Measurements from ENCODE around the gene FAM110C.
A peak's percentile ranks its signal among the peaks of the same experiment; 100 is the strongest.
"Not testable (repeated sequence)": the region's sequence is repeated elsewhere in the genome, so short reads cannot be mapped to it uniquely, and the experiment has no call there.

Gene FAM110C

DNA sequence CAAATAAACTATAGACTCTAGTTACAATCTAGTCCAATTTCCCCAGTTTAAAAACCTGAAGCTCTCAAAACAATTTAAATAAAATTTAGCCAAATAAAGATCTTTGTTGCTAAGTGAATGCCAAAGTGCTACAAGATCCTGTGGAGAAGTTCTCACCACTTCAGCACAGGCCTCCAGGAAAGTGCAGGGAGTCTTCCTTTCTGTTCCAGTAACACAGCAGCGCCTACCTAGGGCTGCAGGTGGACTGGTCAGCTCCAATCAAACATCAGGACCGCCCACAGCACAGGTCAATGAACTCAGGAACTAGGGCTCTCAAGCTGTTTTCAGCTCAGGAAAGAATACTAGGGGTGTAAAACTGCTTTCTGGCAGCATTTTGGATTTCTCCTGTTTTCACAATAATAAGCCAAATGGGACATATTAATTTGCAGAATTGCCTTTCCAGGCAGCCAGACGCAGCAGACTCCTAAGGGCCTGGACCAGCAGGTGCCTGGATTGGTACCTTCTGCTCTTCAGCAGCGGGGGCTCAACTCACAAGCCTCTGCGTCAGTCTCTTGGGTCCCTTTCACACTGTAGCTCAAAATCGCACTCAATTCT, 1.5 kb downstream of the FAM110C start:
- DNase-seq (ENCODE audit: low read depth) = no peak

DNA sequence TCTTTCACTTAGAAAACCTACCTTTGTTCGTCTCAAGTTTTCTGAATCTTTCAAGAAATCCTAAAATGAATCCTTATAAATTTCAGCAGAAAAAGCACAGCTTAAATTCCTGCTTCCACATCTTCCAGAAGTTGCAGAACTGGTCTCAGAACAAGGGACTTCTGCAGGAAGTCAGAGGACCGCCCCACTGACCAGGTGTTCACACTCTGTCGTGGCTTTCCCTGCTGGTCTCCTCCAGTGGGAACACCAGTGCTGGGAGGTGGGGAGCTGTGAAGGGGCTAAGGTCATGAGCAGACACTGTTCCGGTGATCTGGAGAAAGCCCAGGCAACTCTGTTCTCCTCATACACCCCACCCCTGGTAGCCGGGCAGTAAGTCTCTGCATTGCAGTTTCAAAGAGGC, 3.5 kb downstream of the FAM110C start:
- no peak for DNase-seq (ENCODE audit: low read depth)

DNA sequence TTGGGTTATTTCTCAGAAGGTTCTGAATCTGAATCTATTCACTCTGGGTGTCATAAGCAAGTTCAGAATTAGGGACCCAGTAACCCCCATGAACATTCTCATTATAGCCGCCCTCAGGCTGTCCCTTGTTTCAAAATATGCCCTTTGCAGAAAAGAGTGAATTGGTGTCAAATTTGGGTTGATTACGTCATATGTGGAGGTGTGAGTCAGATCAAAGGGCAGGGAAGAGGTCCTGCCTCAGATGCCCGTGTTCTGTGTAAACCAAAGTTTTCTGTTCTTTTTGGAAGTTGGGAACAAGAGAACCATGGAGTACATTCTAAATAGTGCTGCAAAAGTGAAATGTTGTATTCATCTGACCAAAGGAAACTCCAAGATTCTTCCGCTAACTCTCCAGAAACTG, 5.8 kb downstream of the FAM110C start:
- DNase-seq (ENCODE audit: low read depth) = no peak

DNA sequence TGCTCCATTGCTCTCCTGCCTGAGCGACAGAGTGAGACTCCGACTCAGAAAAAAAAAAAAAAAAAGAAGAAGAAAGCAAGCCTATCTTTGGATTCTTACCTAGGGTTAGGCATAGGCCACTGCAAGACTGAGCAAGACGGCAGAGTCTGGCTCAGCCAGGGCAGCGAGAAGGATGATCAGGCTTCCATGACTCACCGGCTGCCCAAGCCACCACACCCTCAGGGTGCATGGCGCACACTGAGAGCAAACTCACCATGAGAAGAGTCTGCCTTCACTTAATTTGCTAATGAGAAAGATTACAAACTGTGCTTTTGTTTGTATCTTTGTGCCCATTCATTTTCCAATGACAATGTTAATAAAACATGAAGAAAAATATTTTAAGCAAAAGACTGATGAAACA, 8.2 kb downstream of the FAM110C start:
- DNase-seq (ENCODE audit: low read depth) = no peak

DNA sequence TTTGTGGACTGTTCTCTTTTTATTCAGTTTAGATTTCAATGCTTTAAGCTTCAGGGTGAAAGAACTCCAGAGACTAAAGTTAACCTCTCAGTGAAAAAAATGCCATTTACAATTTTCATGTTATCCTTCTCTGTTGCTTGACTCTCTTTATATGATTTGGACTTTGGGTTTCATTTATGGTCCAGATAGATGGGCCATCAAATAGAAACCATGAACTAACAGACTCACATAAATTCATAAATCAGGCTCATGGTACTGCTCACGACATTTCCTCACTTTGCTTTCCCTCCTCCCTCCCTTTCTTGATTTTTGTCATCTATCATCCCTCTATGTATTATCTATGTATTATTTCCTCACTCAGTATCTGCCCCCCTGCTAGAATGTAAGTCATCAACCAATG, 10.0 kb downstream of the FAM110C start:
- no peak for DNase-seq (ENCODE audit: low read depth)

DNA sequence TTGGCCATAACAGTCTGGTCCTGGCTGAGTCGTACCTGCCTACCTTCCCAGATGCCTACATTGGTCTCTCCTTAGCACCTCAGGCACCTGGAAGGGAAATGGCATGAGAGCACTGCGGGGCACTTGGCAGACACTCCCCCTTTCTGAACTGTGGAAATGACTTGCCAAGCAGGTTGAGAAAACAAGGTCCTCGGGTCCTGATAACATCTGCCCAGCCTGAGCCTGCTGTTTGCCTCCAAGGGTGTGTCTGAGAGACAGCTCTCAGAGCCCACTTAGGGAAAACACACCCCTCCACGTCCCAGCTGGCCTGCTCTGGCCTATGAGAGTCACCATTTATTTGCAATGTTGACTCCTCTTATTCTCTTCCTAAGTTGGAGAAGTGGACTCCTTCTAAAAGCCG, 10.5 kb downstream of the FAM110C start:
- DNase-seq (ENCODE audit: low read depth) = no peak

DNA sequence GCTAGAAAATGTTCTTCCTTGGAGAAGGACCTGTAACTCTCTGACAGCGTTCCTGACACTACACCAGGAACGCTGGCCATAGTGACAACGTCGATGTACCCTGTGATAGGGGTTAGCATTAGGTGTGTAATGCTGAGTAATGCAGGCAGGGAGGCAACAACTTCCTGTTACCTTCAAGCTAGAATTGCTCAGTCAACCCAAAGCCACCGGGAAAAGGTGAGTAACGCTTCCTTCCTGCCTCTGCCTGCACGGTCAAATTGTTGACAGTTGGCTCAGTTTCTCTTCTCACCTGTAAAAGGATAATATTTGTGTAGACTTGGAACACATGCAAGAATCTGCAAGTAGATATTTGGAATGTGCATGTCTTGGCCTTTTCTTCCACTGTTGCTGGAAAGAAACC, 12.7 kb downstream of the FAM110C start:
- no peak for DNase-seq (ENCODE audit: low read depth)

DNA sequence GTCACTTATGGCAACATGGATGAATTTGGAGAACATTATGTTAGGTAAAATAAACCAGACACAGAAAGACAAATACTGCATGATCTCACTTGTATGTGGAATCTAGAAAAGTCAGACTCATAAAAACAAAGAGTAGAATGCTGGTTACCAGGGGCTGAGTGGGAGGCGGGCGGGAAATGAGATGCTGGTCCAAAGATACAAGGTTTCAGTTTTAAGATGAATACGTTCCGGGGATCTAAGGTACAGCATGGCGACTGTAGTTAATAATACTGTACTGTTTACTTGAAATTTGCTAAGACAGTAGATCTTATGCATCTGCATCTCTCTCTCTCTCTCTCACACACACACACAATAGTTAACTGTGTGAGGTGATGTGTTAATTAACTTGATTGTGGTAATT, 14.2 kb downstream of the FAM110C start:
- DNase-seq (ENCODE audit: low read depth) = no peak

DNA sequence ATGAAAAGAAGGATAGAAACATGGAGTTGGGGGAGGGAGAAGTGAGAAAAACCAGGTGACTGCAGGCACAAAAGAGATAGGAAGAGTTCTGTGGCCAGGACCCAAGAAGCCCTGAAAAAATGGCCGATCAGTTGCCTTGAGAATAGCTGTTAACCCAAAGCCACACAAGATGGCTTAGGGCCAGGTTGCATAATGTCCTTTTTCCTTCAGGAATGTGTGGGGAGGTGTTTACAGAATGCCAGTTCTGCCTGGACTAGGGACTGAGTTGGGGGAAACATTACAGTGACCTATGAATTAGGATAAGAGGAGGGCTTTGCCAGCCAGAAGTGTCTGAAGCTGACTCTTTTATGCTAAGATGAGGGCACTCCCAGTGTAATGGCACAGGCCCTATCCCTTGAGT, 17.1 kb downstream of the FAM110C start:
- no peak for DNase-seq (ENCODE audit: low read depth)

DNA sequence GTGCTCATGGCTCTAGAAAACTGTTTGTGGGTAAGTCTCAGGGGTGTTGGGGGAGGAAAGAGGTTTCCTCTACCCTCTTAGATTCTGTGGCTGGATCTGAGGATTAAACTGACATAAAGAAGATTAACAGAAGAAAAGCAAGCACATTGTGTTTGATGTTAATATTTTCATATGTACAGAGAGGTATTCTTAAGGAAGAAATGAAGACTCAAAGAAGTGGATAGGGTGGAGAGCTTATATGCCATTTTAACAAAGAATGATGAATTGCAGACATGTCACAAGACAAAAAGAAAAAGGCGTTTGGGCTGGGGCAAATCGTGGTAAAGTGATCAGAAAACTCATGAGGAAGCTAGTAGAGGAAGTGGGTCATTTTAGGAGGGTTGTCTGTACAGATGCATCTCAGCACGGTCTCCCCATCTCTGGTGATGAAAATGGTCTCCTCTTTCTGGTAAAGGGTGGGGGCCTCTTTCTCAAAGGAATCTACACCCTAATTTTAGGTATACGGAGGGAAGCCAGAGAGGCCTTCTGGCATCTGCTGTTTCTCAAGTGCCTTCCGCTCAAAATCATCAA, 17.8 kb downstream of the FAM110C start:
- DNase-seq (ENCODE audit: low read depth) = no peak

DNA sequence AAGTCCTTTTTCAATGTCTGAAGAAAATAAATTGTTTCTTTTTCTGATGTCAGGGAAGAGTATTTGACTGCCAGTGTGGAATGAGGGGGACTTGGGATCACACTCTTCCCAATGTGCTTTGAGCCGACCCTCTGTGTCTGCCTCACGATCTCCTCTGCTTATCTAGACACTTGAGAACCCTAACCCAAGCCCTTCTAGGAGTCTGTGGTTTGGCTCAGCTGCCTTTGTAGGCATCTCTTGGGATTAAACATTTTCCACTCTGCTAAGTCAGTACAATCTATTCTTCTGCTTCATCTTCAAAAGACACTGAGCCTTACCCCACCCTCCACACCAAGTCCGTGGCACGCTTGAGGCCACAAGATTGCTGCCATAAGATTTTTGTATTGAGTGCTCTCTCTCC, 19.4 kb downstream of the FAM110C start:
- DNase-seq (ENCODE audit: low read depth) = no peak

DNA sequence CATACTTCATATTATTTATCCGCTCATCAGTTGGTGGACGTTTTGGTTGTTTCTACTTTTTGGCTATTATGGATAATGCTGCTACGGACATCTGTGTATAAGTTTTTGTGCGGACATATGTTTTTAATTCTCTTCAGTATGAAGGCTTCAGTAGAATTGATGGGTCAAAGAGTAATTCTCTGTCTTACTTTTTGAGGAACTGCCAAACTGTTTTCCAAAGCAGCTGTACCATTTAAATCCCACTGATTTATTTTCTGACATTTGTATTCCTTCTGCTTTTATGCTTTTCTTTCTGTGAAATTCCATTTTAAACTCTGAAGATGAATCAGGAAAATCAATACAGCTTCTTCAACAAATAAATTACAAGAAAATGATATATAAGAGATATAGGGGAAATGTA, 20.8 kb downstream of the FAM110C start:
- DNase-seq (ENCODE audit: low read depth) = no peak

DNA sequence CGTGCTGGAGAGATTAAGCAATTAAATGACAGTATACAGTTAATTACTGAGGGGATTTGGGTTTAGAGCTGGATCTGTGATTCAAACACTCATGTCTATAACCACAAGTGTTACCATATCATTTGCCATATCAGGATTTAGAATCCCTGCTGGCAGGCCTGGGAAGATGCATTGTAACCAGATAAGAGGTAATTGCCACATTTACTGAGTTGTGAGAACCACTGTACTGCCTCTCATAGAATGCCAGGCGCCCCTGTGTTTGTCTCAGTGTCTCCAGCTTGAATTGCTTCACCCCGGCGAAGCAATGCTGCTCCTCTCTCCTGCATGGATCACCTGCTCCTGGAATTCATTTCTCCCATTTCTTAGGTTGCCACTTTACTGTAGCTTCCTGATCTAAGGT, 21.7 kb downstream of the FAM110C start:
- not testable (repeated sequence) for DNase-seq (ENCODE audit: low read depth)

DNA sequence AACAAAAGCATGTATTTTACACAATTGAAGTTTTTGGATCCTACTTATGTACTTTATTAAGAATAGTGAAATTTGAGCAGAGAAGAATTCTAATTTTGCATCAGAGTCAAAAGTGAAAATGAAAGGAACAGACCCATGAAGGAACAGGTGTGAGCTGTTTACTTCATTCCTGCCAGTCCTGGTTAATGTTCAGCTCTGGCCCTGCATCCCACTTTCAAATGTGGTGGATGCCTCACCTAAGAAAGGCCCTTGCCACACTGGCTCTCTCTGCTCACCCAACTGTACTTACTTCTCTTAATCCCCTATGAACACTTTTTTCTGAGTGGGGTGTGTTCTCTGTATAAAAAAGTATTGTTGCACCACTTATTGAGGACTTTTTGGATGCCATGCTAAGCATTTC, 22.2 kb downstream of the FAM110C start:
- DNase-seq (ENCODE audit: low read depth) = no peak

DNA sequence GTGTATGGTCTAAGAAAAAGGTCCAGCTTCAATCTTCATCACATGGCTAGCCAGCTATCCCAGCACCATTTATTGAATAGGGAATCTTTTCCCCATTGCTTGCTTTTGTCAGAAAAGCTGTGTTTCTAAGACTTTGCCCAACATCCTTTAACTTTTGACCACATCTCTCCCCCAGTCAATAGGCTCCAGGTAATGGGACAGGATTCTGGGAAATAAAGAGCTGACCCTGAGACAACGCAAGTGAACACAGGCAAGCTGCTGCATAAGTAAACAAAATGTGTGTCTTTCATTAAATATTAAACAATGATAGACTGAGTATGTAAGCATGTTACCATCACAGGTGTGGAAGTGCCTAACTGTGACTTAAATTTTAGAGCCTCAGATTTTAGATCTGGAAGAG, 23.0 kb downstream of the FAM110C start:
- no peak for DNase-seq (ENCODE audit: low read depth)

DNA sequence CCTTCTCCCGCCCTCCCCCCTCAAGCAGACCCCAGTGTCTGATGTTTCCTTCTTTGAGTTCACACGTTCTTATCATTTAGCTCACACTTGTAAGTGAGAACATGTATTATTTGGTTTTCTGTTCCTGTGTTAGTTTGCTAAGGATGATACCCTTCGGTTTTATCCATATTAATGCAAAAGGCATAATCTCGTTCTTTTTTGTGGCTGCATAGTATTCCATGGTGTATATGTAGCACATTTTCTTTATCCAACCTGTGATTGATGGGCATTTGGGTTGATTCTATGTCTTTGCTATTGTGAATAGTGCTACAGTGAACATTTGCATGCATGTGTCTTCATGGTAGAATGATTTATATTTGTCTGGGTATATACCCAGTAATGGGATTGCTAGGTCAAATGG, 24.1 kb downstream of the FAM110C start:
- not testable (repeated sequence) for DNase-seq (ENCODE audit: low read depth)

DNA sequence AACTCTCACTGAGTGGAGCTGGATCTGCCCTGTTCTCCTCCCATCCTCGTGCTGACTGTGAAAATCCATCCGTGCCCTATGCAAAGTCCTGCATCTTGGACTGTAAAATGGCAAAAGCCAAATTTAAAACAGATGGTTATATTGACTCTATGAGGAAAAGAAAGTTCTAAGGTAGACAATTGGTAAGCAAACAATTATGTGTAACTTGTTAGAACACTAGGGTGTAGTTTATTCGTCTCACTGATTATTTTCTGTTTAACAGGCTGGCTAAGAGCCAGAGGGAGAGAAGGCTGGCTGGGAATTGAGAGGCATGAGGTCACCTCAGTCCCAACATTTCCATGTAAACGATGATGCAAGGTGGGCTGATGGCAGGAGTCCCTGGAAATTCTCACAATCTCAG, 26.0 kb downstream of the FAM110C start:
- not testable (repeated sequence) for DNase-seq (ENCODE audit: low read depth)

DNA sequence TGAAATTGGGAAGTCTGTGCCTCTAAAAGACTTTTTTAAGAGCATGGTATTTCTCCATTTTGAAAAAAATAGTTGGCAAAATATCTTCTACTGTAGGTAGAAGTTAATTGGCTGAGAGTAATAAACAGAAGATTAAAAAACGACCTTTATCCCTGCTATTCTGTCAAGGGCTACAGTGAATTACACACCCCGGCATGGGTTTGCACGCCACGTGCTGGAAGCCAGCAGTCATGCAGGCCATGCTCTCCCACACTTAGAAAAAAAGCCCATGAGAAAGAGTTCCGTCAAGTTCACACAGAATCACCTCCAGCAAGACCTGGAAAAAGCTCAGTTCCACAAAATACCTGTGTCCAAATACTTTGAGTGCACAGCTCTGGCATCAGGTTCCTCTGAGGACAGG, 26.8 kb downstream of the FAM110C start:
- DNase-seq (ENCODE audit: low read depth) = no peak

DNA sequence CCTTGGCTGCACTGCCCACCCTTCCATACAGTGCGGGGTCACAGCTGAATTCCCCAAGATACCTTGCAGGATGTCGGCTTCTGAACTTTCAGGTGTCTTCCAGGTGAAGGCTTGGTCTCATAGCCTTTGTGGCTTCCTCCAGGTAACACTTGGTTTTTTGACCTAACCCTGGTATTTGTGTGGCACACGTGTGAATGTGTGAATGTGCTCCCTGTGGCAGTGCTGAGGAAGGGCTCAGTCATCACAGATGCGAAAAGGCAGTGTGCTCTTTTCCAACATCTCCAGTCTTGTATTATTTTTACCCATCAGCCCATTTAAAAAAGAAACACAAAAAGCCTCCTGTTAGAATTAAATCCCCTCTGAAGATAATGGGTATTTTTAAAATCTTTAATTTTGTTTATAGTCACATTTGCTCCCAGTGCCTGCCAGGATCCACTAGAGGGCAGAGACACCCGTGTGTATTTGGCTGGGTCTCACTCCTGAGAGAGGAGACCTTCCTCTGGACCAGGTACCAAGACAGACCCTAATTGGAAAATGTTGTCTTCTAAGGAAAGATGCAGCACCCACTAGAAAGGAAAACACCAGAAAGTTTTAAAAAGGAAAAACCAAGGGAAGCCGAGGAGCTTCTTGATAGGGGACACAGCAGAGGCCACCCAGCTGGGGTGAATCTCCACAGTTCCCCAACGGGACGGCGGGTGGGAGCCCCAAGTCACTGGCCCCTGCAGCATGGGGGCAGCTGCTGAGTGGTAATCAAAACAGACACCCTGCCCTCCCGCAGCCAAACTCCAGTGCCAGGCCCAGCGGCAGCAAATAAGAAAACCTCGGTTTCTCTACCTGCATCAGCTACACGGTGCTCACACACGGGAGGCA, 27.7 kb downstream of the FAM110C start:
- no peak for DNase-seq (ENCODE audit: low read depth)

DNA sequence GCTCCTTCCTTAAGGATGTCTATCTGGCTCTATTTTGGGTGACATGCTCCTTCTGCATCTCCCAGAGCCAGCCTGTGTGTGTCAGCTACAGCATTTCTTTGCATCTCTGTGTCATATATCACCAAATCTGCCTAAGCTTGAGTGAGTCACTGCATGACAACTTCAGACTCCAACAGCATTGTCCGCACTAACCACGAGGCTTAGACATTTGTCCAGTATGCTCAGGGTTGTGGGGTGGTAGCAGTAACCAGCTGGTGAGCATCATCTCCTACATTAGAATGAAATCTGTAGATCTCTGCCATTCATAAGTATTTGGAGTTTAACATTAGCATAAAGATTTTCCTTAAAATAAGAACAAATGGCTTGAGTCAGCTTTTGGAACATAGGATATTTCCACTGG, 30.4 kb downstream of the FAM110C start:
- not testable (repeated sequence) for DNase-seq (ENCODE audit: low read depth)

DNA sequence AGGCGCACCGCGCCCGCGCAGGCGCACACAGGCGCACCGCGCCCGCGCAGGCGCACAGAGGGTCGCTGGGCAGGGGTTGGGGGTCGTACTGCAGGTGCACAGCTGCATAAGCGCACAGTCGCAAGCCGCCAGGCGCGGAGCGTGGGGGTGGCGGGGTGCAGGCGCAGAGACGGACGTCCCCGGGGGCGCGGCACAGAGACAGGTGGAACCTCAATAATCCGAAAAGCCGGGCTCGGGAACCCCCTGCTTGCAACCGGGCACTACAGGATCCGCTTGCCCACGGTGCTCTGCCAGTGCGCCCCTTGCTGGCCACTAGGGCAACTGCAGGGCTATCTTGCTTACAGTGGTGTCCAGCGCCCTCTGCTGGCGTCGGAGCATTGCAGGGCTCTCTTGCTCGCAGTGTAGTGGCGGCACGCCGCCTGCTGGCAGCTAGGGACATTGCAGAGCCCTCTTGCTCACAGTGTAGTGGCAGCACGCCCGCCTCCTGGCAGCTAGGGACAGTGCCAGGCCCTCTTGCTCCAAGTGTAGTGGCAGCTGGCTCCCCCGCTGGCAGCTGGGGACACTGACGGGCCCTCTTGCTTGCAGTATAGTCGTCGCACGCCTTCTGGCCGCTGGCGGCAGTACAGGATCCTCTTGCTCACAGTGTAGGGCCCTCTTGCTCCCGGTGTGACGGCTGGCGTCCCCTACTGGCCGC, 34.9 kb downstream of the FAM110C start:
- DNase-seq (ENCODE audit: low read depth) = peak; percentile 36

DNA sequence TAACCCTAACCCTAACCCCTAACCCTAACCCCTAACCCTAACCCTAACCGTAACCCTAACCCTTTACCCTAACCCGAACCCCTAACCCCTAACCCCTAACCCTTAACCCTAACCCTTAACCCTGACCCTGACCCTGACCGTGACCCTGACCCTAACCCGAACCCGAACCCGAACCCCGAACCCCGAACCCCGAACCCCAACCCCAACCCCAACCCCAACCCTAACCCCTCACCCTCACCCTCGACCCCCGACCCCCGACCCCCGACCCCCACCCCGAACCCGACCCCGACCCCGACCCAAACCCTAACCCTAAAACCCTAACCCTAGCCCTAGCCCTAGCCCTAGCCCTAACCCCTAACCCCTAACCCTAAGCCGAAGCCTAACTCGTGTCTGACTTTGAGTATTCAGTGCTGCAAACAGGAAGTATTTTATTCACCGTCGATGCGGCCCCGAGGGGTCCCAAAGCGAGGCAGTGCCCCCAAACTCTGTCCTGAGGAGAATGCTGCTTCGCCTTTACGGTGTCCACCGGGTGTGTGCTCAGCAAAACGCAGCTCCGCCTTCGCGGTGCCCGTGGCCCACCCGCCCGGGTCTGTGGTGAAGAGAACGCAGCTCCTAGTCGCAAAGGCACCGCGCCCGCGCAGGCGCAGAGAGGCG, 36.0 kb downstream of the FAM110C start:
- no peak for DNase-seq (ENCODE audit: low read depth)
